Erythroblast (primary cell): ENCODE results near the gene UBE3D.
A peak's percentile ranks its signal among the peaks of the same experiment; 100 is the strongest.

ENCODE experiments used
- DNase-seq, 2 experiments: peaks; one replicate each; lab custom pipeline; 2025; lab: John Stamatoyannopoulos, UW
- GATA1 ChIP-seq: IDR thresholded peaks from 2 replicates; pipeline ENCODE4 v1.6.1; 2011; ENCODE audit warnings: low read depth, mild to moderate bottlenecking, control low read depth, low read length, moderate library complexity
- POLR2A ChIP-seq: IDR thresholded peaks from 2 replicates; pipeline ENCODE4 v1.6.1; 2011; ENCODE audit warnings: mild to moderate bottlenecking, low read length

UBE3D gene

GRCh38 chr6:83065511-83066192 is at the start of gene UBE3D:
Gene UBE3D, minus strand, starts transcription at chr6:83065841. Its CDS starts 123 bp downstream, at chr6:83065718.
- TF ChIP-seq POLR2A (peak; percentile 63), GATA1 (no peak)
- DNase-seq: peak; percentile 90 to 95

GRCh38 chr6:83114164-83114563 is 48.5 kb upstream of the UBE3D start:
- DNase-seq: no peak
- TF ChIP-seq POLR2A: no peak
- no peak for TF ChIP-seq GATA1

- DNase-seq: no peak
- TF ChIP-seq POLR2A: no peak
- TF ChIP-seq GATA1: no peak
Observed at GRCh38 chr6:83113258-83113657, 47.6 kb upstream of the UBE3D start.

- DNase-seq: no peak
- no peak for TF ChIP-seq POLR2A
- no peak for TF ChIP-seq GATA1
Observed at GRCh38 chr6:83108378-83108777, 42.7 kb upstream of the UBE3D start.

- no peak for DNase-seq
- no peak for TF ChIP-seq POLR2A
- TF ChIP-seq GATA1: no peak
Observed at GRCh38 chr6:83098589-83098988, 32.9 kb upstream of the UBE3D start.

GRCh38 chr6:83097675-83098074 is 32.0 kb upstream of the UBE3D start:
- no peak for DNase-seq
- TF ChIP-seq POLR2A (no peak), GATA1 (no peak)

- TF ChIP-seq POLR2A: no peak
- no peak for TF ChIP-seq GATA1
- no peak for DNase-seq
Observed at GRCh38 chr6:83097204-83097603, 31.6 kb upstream of the UBE3D start.

GRCh38 chr6:83096791-83097190 is 31.1 kb upstream of the UBE3D start:
- TF ChIP-seq GATA1 (no peak), POLR2A (no peak)
- DNase-seq: no peak

GRCh38 chr6:83092756-83093399 is 27.2 kb upstream of the UBE3D start:
- no peak for DNase-seq

GRCh38 chr6:83086751-83087150 is 21.1 kb upstream of the UBE3D start:
- DNase-seq: no peak
- TF ChIP-seq POLR2A (no peak), GATA1 (no peak)

More at GRCh38 chr6:83092756-83093399, 27.2 kb upstream of the UBE3D start:
- no peak for TF ChIP-seq POLR2A

- no peak for DNase-seq
- no peak for TF ChIP-seq POLR2A
- TF ChIP-seq GATA1: no peak
Observed at GRCh38 chr6:83083476-83083875, 17.8 kb upstream of the UBE3D start.

GRCh38 chr6:83073615-83074014 is 8.0 kb upstream of the UBE3D start:
- no peak for TF ChIP-seq POLR2A
- no peak for TF ChIP-seq GATA1
- DNase-seq: no peak

GRCh38 chr6:83072726-83073125 is 7.1 kb upstream of the UBE3D start:
- no peak for TF ChIP-seq GATA1
- TF ChIP-seq POLR2A: no peak

GRCh38 chr6:83071707-83072106 is 6.1 kb upstream of the UBE3D start:
- TF ChIP-seq POLR2A: no peak
- TF ChIP-seq GATA1: no peak
- no peak for DNase-seq

More at GRCh38 chr6:83072726-83073125, 7.1 kb upstream of the UBE3D start:
- no peak for DNase-seq

- no peak for TF ChIP-seq GATA1
- no peak for TF ChIP-seq POLR2A
- DNase-seq: no peak
Observed at GRCh38 chr6:83071023-83071422, 5.4 kb upstream of the UBE3D start.
